Measurements from ENCODE around the gene KCNQ5. TPM values are rescaled to one million over a fixed set of nuclear protein-coding genes. Genes with fewer than 3 reads are reported as not detected.

The KCNQ5 gene
- total RNA-seq, 1 donor from 2014 or later: 0.11 TPM

GRCh38 chr6:72631480-72631879, 9.6 kb downstream of the KCNQ5 start:
- H3K27ac ChIP-seq (replicated peaks): no peak overlapping the region
- TF ChIP-seq CTCF (IDR thresholded peaks at IDR 0.05; ENCODE audit: borderline replicate concordance): no peak
- H3K9me3 ChIP-seq (replicated peaks): no peaks in the 10 kb centered on the region
- peaks cover 13% of the 10 kb centered on the region for H3K27me3 ChIP-seq (ENCODE audit: low read depth)
- H3K4me3 ChIP-seq: no peak overlapping the region
- H3K4me1 ChIP-seq: no peaks in the 10 kb centered on the region
- intact Hi-C loops (cut with micrococcal nuclease): no loop called here
- H3K36me3 ChIP-seq: no peaks in the 10 kb centered on the region
- no peak for DNase-seq

DNA sequence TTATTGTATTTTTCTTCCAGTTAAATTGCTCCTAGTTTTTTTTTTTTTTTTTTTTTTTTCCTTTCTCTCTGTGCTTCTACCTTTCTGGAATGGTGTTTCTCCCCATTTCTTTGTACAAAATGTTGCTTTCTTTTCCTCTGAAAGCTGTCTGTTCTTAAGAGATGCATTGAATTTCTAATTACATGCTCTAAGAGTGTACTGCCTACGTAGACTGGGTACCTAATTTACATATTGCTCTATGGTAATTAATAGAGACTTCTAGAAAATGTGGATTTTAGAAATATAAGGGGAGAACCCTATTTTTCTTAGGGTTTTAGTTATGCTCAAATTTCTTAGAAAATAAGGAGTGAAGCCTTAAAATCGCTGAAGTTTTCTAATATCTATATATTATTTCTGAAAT, 13.8 kb downstream of the KCNQ5 start:
- DNase-seq: no peak
- H3K27ac ChIP-seq (replicated peaks): no peak overlapping the region
- no peak for TF ChIP-seq CTCF (IDR thresholded peaks at IDR 0.05; ENCODE audit: borderline replicate concordance)
- H3K27me3 ChIP-seq (ENCODE audit: low read depth): no peaks in the 10 kb centered on the region
- intact Hi-C loops (cut with micrococcal nuclease): no loop called here
- H3K4me1 ChIP-seq: no peaks in the 10 kb centered on the region
- no peak overlapping the region for H3K4me3 ChIP-seq
- H3K9me3 ChIP-seq (replicated peaks): no peaks in the 10 kb centered on the region
- no peaks in the 10 kb centered on the region for H3K36me3 ChIP-seq

GRCh38 chr6:72636215-72636614, 14.4 kb downstream of the KCNQ5 start:
- no peak overlapping the region for H3K27ac ChIP-seq (replicated peaks)
- no peak overlapping the region for H3K4me3 ChIP-seq
- H3K4me1 ChIP-seq: no peaks in the 10 kb centered on the region
- H3K9me3 ChIP-seq (replicated peaks): no peaks in the 10 kb centered on the region
- intact Hi-C loops (cut with micrococcal nuclease): no loop called here
- DNase-seq: no peak
- no peak for TF ChIP-seq CTCF (IDR thresholded peaks at IDR 0.05; ENCODE audit: borderline replicate concordance)
- H3K36me3 ChIP-seq: no peaks in the 10 kb centered on the region
- no peaks in the 10 kb centered on the region for H3K27me3 ChIP-seq (ENCODE audit: low read depth)

DNA sequence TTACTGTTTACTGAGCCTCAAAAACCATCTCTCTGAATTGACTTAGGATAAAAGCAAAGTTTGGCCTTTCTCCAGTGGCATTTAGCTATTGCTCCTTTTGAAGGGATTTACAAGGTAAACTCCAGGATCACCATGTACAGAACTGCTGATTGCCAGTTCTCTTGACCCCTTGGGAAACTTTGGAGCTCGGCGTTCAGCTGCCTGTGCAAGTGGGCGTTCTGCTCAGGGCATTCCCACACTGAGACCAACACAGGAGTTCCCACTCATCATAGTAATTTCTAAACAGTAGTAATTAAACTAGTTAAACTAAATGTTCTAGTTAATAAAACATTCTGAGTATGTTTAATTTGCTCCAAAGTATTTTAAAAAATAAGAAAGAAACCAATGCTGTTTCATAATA, 14.9 kb downstream of the KCNQ5 start:
- Histone ChIP-seq H3K9me3 (replicated peaks) (no peaks in the 10 kb centered on the region), H3K27ac (replicated peaks) (no peak overlapping the region), H3K27me3 (ENCODE audit: low read depth) (no peaks in the 10 kb centered on the region), H3K4me3 (no peak overlapping the region), H3K4me1 (no peaks in the 10 kb centered on the region), H3K36me3 (no peaks in the 10 kb centered on the region)
- no peak for DNase-seq
- no peak for TF ChIP-seq CTCF (IDR thresholded peaks at IDR 0.05; ENCODE audit: borderline replicate concordance)
- intact Hi-C loops (cut with micrococcal nuclease): no loop called here

DNA sequence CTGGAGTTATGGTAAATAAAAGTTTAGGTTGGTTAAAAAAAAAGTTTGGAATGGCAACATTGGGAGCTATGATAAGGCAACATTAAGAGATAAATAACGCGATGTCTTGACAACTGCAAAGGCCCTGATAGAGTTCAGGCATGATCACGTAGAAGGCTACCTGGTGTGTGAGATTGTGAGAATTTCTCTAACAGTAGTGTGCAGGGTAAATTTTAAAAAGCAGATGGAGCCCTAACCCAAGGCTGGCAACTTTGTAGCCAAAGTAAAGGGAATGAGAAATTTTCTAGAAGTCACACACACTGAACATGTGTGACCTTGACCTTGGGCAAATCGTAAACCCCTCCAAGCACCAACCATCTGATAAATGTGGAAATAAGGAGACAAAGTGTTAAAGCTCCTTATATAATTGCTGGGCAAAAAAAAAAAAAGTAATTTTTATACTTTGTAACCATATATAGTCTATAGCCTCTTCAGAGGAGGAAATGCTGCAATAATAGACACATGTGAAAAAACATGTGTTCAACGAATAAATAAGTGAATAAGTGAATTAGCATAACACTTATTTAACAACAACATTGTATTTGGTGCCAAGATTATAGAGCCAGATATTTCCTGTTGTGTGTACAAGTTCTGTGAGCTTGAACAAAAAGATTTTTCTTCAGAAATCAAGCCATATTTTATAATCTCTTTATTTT, 18.2 kb downstream of the KCNQ5 start:
- no peak overlapping the region for H3K27ac ChIP-seq (replicated peaks)
- no peaks in the 10 kb centered on the region for H3K36me3 ChIP-seq
- no peak overlapping the region for H3K4me3 ChIP-seq
- DNase-seq: no peak
- no peak for TF ChIP-seq CTCF (IDR thresholded peaks at IDR 0.05; ENCODE audit: borderline replicate concordance)
- intact Hi-C loops (cut with micrococcal nuclease): no loop called here
- no peaks in the 10 kb centered on the region for H3K4me1 ChIP-seq
- no peaks in the 10 kb centered on the region for H3K9me3 ChIP-seq (replicated peaks)
- no peaks in the 10 kb centered on the region for H3K27me3 ChIP-seq (ENCODE audit: low read depth)
